ENCODE data around the gene HNRNPDL. TPM values are rescaled to one million over a fixed set of nuclear protein-coding genes. Genes with fewer than 3 reads are reported as not detected.

HNRNPDL gene
- total and polyA plus RNA-seq, 2 of the 13 experiments (the other 11 are each of a cell fraction or from before 2014, with no cell fraction given) = 167 to 414 TPM

- TF ChIP-seq ZNF776 (CRISPR knock-in tag; IDR thresholded peaks at IDR 0.05) = no peak; the same call in 1 of the 2 replicates
- peak; percentile 60; the same call in 1 of the 2 replicates for TF ChIP-seq ZNF280D (CRISPR knock-in tag; IDR thresholded peaks at IDR 0.05)
- TF ChIP-seq TFE3 (CRISPR knock-in tag; IDR thresholded peaks at IDR 0.05) = peak; percentile 67
- peak; percentile 80 for TF ChIP-seq MXD3 (CRISPR knock-in tag; IDR thresholded peaks at IDR 0.05)
- peak; percentile 55; the same call in 1 of the 2 replicates for TF ChIP-seq SP2 (CRISPR knock-in tag; IDR thresholded peaks at IDR 0.05)
- peak; percentile 29; the same call in 1 of the 2 replicates for TF ChIP-seq ZBTB33 (CRISPR knock-in tag; IDR thresholded peaks at IDR 0.05)
- no peak for TF ChIP-seq ZBTB44 (CRISPR knock-in tag; IDR thresholded peaks at IDR 0.05)
- TF ChIP-seq NAIF1 (CRISPR knock-in tag; IDR thresholded peaks at IDR 0.05; ENCODE audit: borderline replicate concordance) = peak; percentile 96
- TF ChIP-seq ZNF484 (CRISPR knock-in tag; IDR thresholded peaks at IDR 0.05; ENCODE audit: borderline replicate concordance, low read depth) = no peak
- TF ChIP-seq ZBTB43 (CRISPR knock-in tag; conservative IDR thresholded peaks at IDR 0.05) = no peak
- peak; percentile 68; the same call in 1 of the 2 replicates for TF ChIP-seq ZNF768 (CRISPR knock-in tag; IDR thresholded peaks at IDR 0.05)
- TF ChIP-seq ZBTB8A (CRISPR knock-in tag; IDR thresholded peaks at IDR 0.05; ENCODE audit: borderline replicate concordance, low read depth) = peak; percentile 60; the same call in 1 of the 2 replicates
- TF ChIP-seq FOSL2 (CRISPR knock-in tag; IDR thresholded peaks at IDR 0.05) = peak; percentile 68
- no peak; the same call in none of the 2 replicates for TF ChIP-seq ZNF746 (CRISPR knock-in tag; IDR thresholded peaks at IDR 0.05)
- peak; percentile 60; the same call in 1 of the 2 replicates for TF ChIP-seq CENPBD1 (CRISPR knock-in tag; IDR thresholded peaks at IDR 0.05; ENCODE audit: borderline replicate concordance, low read depth)
- TF ChIP-seq KDM4B (CRISPR knock-in tag; IDR thresholded peaks at IDR 0.05) = peak; percentile 74; the same call in 1 of the 2 replicates
- TF ChIP-seq NFIC (IDR thresholded peaks at IDR 0.05; ENCODE audit: low read length) = peak; percentile 67; the same call in 1 of the 2 replicates
Observed at GRCh38 chr4:82373816-82374625, 56.2 kb downstream of the HNRNPDL start, which contains the start of gene HNRNPD (continued).
